HG03064 (cell line): ENCODE data around the gene OR51B4.
"Not testable (repeated sequence)": the region's sequence is repeated elsewhere in the genome, so short reads cannot be mapped to it uniquely, and the experiment has no call there.

Experiments
- ATAC-seq: cut with Tn5 transposase; IDR thresholded peaks from one replicate; pipeline ENCODE4 v1.9.1; 2021; ENCODE audit warnings: low read depth; ENCODE audit not compliant: unreplicated experiment

Gene OR51B4

DNA sequence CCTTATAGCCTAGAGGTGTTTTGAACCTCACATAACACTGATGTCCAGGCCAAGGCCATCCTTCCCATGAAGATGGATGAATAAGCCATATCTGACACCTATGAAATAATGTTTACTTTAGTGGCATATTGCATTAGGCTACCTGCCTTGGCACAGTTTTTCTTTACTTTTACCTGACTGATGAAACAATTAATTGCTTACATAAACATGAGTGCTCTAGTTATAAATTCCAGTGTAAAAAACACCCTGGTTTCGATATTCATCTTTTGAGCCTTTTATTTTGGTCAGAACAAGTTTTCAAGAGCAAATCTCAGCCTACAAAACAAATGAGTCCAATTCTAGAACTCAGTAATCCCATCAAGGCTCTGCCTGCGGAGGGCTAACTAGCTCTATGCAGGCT lies 25.0 kb downstream of the OR51B4 start:
- ATAC-seq = no peak

DNA sequence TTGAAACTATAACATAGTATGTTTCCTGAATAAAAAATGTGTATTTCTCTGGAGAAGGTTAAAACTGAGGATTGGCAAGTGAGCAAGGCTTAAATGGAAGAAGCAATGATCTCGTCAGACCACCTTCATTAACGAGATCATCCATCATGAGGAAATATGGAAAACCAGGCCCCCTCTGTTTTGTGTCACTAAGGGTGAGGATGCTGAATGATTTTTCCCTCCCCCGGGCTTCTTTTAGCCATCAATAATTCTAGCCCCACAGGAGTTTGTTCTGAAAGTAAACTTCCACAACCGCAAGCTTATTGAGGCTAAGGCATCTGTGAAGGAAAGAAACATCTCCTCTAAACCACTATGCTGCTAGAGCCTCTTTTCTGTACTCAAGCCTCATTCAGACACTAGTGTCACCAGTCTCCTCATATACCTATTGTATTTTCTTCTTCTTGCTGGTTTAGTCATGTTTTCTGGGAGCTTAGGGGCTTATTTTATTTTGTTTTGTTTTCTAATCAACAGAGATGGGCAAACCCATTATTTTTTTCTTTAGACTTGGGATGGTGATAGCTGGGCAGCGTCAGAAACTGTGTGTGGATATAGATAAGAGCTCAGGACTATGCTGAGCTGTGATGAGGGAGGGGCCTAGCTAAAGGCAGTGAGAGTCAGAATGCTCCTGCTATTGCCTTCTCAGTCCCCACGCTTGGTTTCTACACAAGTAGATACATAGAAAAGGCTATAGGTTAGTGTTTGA lies 26.2 kb downstream of the OR51B4 start:
- ATAC-seq = no peak

DNA sequence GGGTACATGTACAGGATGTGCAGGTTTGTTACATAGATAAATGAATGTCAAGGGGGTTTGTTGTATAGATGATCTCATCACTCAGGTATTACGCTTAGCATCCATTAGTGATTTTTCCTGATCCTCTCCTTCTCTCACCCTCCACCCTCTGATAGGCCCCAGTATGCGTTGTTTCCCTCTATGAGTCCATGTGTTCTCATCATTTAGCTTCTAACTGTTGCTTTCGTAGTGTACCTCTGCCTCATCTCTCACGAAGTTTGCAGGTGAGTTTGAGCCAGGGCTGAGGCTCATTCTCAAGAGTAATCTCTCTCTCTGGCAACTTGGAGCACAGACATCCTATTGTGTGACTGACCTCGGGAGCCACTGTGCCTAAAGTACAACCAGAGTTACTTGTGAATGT lies 27.4 kb downstream of the OR51B4 start:
- ATAC-seq = no peak

- no peak for ATAC-seq
These were observed 29.2 kb downstream of the OR51B4 start for GRCh38 chr11:5272395-5273017.

GRCh38 chr11:5269715-5270147 lies 32.0 kb downstream of the OR51B4 start, which contains the start of gene HBE1:
HBE1 (minus strand) TSS chr11:5269945; CDS start chr11:5269890, 55 bp downstream.
- no peak for ATAC-seq

DNA sequence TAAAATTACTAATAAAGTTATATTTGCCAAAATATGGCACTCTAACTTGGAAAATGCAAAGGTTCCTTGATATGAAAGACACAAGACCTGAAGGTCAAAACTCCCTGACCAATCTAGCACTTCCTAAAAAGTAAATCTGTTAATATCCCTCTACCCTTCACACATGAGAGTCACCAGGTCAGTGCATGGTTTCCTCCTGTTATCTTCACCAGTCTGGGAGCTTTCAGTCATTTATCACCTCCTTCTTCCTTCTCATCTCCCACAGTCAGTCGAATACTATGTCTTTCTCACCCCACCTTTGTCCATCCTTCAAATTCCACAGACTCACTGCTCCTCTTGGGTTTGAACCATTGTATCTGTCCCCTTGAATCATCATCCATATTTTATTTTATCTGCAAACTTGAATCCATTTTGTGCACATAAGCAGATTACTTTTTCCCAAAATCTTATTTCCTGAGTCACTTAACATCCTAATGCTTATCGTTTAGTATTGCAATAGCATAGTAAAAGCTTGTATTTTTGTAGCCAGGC lies 34.6 kb downstream of the OR51B4 start:
- no peak for ATAC-seq

DNA sequence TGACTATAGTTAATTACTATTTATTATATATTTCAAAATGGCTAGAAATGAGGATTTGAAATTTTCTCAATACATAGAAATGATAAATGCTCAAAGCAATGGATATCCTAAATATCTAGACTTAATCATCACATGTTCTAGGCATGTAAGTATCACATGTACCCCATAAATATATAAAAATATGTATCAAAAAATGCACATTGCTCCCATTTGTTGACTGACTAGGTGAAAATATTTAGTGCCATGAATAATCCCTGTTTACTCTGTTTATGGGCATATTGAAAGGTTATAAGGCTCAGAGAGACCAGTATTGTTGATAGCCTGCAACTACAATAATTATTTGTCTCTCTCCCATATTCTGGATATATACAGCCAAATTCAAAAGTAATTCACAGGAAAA lies 35.1 kb downstream of the OR51B4 start:
- ATAC-seq = no peak

GRCh38 chr11:5265832-5266231 lies 35.9 kb downstream of the OR51B4 start:
- ATAC-seq = no peak

- ATAC-seq = no peak
These were observed 43.0 kb downstream of the OR51B4 start for GRCh38 chr11:5258543-5259262.

- ATAC-seq = no peak
These were observed 44.5 kb downstream of the OR51B4 start for GRCh38 chr11:5257296-5257695.

DNA sequence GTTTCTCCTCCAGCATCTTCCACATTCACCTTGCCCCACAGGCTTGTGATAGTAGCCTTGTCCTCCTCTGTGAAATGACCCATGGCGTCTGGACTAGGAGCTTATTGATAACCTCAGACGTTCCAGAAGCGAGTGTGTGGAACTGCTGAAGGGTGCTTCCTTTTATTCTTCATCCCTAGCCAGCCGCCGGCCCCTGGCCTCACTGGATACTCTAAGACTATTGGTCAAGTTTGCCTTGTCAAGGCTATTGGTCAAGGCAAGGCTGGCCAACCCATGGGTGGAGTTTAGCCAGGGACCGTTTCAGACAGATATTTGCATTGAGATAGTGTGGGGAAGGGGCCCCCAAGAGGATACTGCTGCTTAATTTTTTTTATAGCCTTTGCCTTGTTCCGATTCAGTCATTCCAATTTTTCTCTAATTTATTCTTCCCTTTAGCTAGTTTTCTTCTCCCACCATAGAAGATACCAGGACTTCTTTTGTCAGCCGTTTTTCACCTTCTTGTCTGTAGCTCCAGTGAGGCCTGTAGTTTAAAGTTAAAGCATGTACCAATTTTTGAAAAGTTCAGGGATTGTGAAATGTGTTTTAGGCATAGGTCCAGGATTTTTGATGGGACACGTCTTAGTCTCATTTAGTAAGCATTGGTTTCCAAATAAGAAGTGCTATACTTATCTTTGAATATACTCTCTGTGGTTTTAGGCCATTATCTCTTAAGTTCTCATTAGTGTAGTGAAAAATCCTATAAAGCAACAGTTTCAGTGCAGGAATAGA lies 46.9 kb downstream of the OR51B4 start, which contains the start of gene HBG2:
Gene HBG2, minus strand, starts transcription at position 136 of the 768 bp plus-strand sequence. Its CDS starts 53 bp downstream, at position 83.
- ATAC-seq = not testable (repeated sequence)

- ATAC-seq = not testable (repeated sequence)
These were observed 47.7 kb downstream of the OR51B4 start for GRCh38 chr11:5254023-5254422.

DNA sequence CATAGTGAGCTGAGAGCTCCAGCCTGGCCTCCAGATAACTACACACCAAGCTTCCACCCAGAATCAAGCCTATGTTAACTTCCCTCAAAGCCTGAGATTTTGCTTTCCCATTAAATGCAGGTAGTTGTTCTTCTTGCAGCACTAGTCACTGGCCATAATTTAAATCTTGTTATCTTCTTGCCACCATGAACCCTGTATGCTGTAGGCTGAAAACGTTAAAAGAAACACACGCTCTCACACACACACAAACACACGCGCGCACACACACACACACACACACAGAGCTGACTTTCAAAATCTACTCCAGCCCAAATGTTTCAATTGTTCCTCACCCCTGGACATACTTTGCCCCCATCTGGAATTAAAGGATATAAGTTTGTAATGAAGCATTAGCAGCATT lies 48.3 kb downstream of the OR51B4 start:
- ATAC-seq = not testable (repeated sequence)

DNA sequence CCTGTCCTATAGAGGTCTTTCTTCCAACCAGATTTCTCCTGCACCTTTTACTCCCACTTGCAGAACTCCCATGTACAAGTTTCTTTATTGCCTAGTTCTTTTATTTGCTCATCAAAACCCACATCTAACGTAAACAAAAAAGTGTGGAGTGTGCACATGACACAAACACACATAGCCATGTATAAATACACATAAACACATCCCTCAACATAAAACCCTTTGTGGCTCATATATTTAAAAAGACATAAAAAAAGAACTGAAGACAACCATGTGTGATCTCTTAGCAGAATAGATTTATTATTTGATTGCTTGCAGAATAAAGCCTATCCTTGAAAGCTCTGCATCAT lies 48.9 kb downstream of the OR51B4 start:
- no peak for ATAC-seq

DNA sequence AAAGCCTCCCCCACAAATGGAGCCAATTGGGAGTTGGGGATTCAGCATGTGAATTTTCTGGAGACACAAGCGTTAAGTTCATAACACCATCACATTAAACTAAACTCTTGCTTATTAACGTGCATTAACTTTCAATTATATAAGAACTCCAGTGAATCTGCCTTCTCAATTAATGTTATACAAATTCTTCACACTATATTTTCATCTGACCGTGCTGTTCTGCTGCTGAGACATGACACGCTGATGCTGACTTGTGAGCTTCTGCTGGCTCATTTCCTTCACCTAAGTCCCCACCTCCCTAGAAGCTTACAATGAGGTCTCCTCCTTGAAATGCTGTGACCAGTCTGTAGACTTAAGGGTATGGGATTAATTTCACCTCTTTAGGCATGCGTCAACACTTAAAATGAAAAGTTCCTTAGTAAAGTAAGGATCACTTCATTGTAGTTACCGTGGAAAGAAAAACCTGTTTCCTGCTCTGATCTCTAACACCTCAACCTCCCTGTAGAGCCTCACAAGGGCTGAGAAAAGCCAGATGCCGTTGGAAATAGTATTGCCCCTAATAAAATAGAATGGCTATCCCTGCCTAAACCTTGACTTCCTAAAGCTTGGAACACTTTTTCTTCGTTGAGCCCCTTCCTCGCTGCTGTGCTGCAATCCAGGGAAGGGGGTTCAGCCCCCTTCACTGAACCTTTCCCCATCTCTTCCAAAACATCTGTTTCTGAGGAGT lies 49.4 kb downstream of the OR51B4 start:
- no peak for ATAC-seq

DNA sequence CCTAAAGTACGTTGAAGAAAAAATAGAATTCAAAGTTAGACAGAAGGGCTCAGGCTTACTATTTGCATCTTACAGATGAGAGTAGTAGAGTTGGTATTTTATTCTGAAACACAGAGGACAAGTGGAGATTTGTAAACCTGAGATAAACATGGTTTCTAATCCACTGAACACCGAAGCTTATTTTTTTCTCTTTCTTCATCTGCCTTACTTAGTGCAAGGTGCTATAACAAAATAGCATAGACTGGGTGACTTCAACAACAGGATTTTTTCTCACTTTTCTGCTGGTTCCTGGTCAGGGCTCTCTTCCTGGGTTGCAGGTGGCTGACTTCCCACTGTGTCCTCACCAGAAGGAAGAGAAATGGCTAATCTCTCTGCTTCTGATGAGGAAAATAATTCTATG lies 50.0 kb downstream of the OR51B4 start:
- ATAC-seq = no peak
